ENCODE data around the gene POGLUT2. TPM values are rescaled to one million over a fixed set of nuclear protein-coding genes. Genes with fewer than 3 reads are reported as not detected.

Gene POGLUT2
- total and polyA plus RNA-seq, 10 of the 15 experiments (the other 5 are each of a cell fraction or from before 2014, with no cell fraction given) = 2.9 to 11.3 (median 7.6) TPM

DNA sequence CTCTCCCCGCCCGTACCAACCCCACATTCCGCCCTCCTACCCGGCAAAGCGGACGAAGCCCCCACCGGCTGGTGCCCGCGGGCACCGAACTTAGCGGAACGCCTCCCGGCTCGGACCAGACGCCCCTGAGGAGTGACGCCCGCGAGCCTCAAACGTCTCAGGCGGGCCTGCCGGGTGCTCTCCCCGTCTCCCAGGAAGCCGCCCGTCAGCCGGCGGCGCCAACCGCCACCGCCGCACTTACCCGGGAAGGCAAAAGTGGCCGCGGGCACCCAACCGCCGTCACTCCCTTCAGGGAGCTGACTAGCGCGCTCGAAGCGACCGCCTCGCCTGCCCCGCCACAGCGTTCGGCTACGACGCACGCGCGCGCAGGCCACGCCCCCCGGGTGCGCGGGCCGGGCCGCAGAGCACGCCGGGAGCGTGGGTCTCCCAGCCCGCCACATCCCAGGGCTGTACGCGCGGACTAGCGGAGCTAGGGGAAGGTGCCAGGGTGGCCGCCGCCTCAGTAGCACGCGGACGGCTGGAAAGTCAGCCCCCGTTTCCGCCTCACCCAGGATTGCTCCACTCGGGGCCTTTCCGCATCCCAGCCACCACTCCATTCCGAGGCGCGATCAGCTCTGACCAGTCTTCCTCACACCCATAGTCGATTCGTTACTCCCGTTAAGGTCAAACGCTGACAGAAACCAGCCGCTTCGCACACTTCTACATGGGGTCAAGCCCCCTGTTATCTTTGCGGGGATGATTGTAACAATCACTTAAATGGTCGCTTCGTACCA lies 25.1 kb downstream of the POGLUT2 start, which contains the start of gene TEX30 (continued):
- TF ChIP-seq RUNX3 (IDR thresholded peaks at IDR 0.05; ENCODE audit: low read length) (no peak; the same call in 1 of the 2 replicates), EED (IDR thresholded peaks at IDR 0.05; ENCODE audit: low read depth) (no peak), ZNF24 (IDR thresholded peaks at IDR 0.05) (no peak; the same call in 1 of the 2 replicates), MEF2B (IDR thresholded peaks at IDR 0.05; ENCODE audit: partially characterized antibody, poor library complexity, severe bottlenecking) (no peak), CHD4 (IDR thresholded peaks at IDR 0.05) (no peak), JUNB (IDR thresholded peaks at IDR 0.05) (no peak), NR2C1 (IDR thresholded peaks at IDR 0.05) (no peak), MYC (IDR thresholded peaks at IDR 0.05; ENCODE audit: insufficient read depth, insufficient read length, insufficient replicate concordance, low read length, severe bottlenecking) (peak; percentile 74), LARP7 (IDR thresholded peaks at IDR 0.05) (peak; percentile 73)
- TF ChIP-seq, protein P1, sequence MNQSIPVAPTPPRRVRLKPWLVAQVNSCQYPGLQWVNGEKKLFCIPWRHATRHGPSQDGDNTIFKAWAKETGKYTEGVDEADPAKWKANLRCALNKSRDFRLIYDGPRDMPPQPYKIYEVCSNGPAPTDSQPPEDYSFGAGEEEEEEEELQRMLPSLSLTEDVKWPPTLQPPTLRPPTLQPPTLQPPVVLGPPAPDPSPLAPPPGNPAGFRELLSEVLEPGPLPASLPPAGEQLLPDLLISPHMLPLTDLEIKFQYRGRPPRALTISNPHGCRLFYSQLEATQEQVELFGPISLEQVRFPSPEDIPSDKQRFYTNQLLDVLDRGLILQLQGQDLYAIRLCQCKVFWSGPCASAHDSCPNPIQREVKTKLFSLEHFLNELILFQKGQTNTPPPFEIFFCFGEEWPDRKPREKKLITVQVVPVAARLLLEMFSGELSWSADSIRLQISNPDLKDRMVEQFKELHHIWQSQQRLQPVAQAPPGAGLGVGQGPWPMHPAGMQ (IDR thresholded peaks at IDR 0.05; ENCODE audit: borderline replicate concordance) = no peak
- TF ChIP-seq, protein P2, sequence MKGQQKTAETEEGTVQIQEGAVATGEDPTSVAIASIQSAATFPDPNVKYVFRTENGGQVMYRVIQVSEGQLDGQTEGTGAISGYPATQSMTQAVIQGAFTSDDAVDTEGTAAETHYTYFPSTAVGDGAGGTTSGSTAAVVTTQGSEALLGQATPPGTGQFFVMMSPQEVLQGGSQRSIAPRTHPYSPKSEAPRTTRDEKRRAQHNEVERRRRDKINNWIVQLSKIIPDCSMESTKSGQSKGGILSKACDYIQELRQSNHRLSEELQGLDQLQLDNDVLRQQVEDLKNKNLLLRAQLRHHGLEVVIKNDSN (IDR thresholded peaks at IDR 0.05; ENCODE audit: borderline replicate concordance, extremely low read length, insufficient read depth, low read depth, low read length) = peak; percentile 2
- TF ChIP-seq, protein P3, sequence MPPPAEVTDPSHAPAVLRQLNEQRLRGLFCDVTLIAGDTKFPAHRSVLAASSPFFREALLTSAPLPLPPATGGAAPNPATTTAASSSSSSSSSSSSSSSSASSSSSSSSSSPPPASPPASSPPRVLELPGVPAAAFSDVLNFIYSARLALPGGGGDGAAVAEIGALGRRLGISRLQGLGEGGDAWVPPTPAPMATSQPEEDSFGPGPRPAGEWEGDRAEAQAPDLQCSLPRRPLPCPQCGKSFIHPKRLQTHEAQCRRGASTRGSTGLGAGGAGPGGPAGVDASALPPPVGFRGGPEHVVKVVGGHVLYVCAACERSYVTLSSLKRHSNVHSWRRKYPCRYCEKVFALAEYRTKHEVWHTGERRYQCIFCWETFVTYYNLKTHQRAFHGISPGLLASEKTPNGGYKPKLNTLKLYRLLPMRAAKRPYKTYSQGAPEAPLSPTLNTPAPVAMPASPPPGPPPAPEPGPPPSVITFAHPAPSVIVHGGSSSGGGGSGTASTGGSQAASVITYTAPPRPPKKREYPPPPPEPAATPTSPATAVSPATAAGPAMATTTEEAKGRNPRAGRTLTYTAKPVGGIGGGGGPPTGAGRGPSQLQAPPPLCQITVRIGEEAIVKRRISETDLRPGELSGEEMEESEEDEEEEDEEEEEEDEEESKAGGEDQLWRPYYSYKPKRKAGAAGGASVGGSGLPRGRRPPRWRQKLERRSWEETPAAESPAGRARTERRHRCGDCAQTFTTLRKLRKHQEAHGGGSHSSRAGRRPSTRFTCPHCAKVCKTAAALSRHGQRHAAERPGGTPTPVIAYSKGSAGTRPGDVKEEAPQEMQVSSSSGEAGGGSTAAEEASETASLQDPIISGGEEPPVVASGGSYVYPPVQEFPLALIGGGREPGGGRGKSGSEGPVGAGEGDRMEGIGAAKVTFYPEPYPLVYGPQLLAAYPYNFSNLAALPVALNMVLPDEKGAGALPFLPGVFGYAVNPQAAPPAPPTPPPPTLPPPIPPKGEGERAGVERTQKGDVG (CRISPR knock-in tag; IDR thresholded peaks at IDR 0.05) = no peak
- TF ChIP-seq, protein P4, sequence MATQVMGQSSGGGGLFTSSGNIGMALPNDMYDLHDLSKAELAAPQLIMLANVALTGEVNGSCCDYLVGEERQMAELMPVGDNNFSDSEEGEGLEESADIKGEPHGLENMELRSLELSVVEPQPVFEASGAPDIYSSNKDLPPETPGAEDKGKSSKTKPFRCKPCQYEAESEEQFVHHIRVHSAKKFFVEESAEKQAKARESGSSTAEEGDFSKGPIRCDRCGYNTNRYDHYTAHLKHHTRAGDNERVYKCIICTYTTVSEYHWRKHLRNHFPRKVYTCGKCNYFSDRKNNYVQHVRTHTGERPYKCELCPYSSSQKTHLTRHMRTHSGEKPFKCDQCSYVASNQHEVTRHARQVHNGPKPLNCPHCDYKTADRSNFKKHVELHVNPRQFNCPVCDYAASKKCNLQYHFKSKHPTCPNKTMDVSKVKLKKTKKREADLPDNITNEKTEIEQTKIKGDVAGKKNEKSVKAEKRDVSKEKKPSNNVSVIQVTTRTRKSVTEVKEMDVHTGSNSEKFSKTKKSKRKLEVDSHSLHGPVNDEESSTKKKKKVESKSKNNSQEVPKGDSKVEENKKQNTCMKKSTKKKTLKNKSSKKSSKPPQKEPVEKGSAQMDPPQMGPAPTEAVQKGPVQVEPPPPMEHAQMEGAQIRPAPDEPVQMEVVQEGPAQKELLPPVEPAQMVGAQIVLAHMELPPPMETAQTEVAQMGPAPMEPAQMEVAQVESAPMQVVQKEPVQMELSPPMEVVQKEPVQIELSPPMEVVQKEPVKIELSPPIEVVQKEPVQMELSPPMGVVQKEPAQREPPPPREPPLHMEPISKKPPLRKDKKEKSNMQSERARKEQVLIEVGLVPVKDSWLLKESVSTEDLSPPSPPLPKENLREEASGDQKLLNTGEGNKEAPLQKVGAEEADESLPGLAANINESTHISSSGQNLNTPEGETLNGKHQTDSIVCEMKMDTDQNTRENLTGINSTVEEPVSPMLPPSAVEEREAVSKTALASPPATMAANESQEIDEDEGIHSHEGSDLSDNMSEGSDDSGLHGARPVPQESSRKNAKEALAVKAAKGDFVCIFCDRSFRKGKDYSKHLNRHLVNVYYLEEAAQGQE (IDR thresholded peaks at IDR 0.05; ENCODE audit: low read depth, low read length) = no peak
- TF ChIP-seq, protein P5, sequence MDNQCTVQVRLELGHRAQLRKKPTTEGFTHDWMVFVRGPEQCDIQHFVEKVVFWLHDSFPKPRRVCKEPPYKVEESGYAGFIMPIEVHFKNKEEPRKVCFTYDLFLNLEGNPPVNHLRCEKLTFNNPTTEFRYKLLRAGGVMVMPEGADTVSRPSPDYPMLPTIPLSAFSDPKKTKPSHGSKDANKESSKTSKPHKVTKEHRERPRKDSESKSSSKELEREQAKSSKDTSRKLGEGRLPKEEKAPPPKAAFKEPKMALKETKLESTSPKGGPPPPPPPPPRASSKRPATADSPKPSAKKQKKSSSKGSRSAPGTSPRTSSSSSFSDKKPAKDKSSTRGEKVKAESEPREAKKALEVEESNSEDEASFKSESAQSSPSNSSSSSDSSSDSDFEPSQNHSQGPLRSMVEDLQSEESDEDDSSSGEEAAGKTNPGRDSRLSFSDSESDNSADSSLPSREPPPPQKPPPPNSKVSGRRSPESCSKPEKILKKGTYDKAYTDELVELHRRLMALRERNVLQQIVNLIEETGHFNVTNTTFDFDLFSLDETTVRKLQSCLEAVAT (IDR thresholded peaks at IDR 0.05) = peak; percentile 98; the same call in 1 of the 2 replicates
- TF ChIP-seq, protein P6, sequence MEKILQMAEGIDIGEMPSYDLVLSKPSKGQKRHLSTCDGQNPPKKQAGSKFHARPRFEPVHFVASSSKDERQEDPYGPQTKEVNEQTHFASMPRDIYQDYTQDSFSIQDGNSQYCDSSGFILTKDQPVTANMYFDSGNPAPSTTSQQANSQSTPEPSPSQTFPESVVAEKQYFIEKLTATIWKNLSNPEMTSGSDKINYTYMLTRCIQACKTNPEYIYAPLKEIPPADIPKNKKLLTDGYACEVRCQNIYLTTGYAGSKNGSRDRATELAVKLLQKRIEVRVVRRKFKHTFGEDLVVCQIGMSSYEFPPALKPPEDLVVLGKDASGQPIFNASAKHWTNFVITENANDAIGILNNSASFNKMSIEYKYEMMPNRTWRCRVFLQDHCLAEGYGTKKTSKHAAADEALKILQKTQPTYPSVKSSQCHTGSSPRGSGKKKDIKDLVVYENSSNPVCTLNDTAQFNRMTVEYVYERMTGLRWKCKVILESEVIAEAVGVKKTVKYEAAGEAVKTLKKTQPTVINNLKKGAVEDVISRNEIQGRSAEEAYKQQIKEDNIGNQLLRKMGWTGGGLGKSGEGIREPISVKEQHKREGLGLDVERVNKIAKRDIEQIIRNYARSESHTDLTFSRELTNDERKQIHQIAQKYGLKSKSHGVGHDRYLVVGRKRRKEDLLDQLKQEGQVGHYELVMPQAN (conservative IDR thresholded peaks at IDR 0.05) = peak; percentile 82
